ENCODE data around the gene DAP.

DNA sequence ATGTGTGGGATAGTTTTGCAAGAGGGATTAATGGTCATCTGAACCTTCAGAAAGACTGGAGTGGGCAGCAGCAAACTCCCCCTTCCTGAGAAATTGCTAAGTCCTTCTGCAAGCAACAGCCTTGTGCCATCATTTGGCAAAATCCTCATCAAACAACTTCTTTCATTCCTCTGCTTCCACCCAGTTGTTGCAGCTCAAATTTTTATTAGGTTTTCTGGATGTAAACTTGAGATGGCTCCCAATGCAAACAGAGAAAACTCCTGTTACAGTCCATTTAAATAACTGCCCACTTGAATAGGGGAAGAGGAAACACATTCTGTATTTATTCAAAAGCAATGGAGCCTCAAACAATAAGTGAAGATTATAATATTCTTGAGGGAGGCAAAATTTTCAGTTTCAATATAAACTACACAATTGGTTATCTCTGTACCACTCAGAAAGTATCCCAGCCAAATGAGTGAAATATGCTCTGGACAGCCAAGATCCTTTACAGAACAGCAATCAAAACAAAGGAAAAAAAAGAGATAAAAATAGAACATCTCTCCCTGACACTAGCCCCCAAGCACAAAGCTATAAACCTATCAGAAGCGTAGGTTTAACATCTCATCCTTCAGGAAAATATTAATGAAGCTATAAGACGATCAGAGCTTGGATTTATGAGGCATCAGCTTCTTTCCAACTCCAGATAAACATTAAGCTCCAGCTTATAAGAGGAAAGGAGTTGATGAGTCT lies 17.3 kb upstream of the DAP start:
- TF ChIP-seq, protein P1, sequence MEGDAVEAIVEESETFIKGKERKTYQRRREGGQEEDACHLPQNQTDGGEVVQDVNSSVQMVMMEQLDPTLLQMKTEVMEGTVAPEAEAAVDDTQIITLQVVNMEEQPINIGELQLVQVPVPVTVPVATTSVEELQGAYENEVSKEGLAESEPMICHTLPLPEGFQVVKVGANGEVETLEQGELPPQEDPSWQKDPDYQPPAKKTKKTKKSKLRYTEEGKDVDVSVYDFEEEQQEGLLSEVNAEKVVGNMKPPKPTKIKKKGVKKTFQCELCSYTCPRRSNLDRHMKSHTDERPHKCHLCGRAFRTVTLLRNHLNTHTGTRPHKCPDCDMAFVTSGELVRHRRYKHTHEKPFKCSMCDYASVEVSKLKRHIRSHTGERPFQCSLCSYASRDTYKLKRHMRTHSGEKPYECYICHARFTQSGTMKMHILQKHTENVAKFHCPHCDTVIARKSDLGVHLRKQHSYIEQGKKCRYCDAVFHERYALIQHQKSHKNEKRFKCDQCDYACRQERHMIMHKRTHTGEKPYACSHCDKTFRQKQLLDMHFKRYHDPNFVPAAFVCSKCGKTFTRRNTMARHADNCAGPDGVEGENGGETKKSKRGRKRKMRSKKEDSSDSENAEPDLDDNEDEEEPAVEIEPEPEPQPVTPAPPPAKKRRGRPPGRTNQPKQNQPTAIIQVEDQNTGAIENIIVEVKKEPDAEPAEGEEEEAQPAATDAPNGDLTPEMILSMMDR (IDR thresholded peaks at IDR 0.05), result no peak
- TF ChIP-seq POLR2A (IDR thresholded peaks at IDR 0.05), result no peak
- no peak for TF ChIP-seq POLR2AphosphoS5 (IDR thresholded peaks at IDR 0.05; ENCODE audit: insufficient read depth in 1 of 2, low read depth in 1 of 2)
